Mononuclear cell (primary cell): Measurements from ENCODE around the gene AGTRAP. TPM values are rescaled to one million over a fixed set of nuclear protein-coding genes. Genes with fewer than 3 reads are reported as not detected.

ENCODE experiments used
- H3K27me3 ChIP-seq: 2 replicates; pipeline ENCODE4 v1.6.0; 2011; ENCODE audit warnings: low read length, control low read depth; ENCODE audit not compliant: insufficient read depth
- H3K4me1 ChIP-seq: 2 replicates; pipeline ENCODE4 v1.5.1; 2011; ENCODE audit warnings: mild to moderate bottlenecking, low read length, control low read depth; ENCODE audit not compliant: insufficient read depth
- H3K4me3 ChIP-seq: 2 replicates; pipeline ENCODE4 v1.5.1; 2011; ENCODE audit warnings: mild to moderate bottlenecking, low read length, moderate library complexity
- H3K9me3 ChIP-seq: 2 replicates; pipeline ENCODE4 v1.5.1; 2011; ENCODE audit warnings: low read depth, mild to moderate bottlenecking, control low read depth, low read length
- total RNA-seq: library from RNA; depleted of rRNA; stranded (reverse); fragments of >200 nt; gene quantifications from one replicate; pipeline ENCODE4 v1.2.3, GENCODE V29; 2012

The AGTRAP gene
- total RNA-seq, 1 donor = 62.0 TPM

- H3K4me1 ChIP-seq = peaks cover 75% of the 10 kb centered on the region
These were observed 2.8 kb downstream of the AGTRAP start for GRCh38 chr1:11738783-11739182.

GRCh38 chr1:11740258-11741192, 4.6 kb downstream of the AGTRAP start:
- H3K4me1 ChIP-seq = peaks cover 65% of the 10 kb centered on the region
- H3K4me3 ChIP-seq = no peak overlapping the region
- no peaks in the 10 kb centered on the region for H3K9me3 ChIP-seq
- no peaks in the 10 kb centered on the region for H3K27me3 ChIP-seq

More at GRCh38 chr1:11738783-11739182, 2.8 kb downstream of the AGTRAP start:
- Histone ChIP-seq H3K9me3 (no peaks in the 10 kb centered on the region), H3K4me3 (peak overlapping the region; percentile 1), H3K27me3 (no peaks in the 10 kb centered on the region)

GRCh38 chr1:11741482-11741881, 5.5 kb downstream of the AGTRAP start:
- peaks cover 66% of the 10 kb centered on the region for H3K4me1 ChIP-seq
- H3K4me3 ChIP-seq = no peak overlapping the region
- H3K27me3 ChIP-seq = no peaks in the 10 kb centered on the region
- H3K9me3 ChIP-seq = no peaks in the 10 kb centered on the region

GRCh38 chr1:11741919-11742558, 6.1 kb downstream of the AGTRAP start:
- Histone ChIP-seq H3K4me1 (peaks cover 62% of the 10 kb centered on the region), H3K27me3 (no peaks in the 10 kb centered on the region), H3K4me3 (no peak overlapping the region), H3K9me3 (no peaks in the 10 kb centered on the region)

- Histone ChIP-seq H3K27me3 (no peaks in the 10 kb centered on the region), H3K4me3 (no peak overlapping the region), H3K4me1 (peaks cover 50% of the 10 kb centered on the region), H3K9me3 (no peaks in the 10 kb centered on the region)
These were observed 8.4 kb downstream of the AGTRAP start for GRCh38 chr1:11744287-11744686.

GRCh38 chr1:11746092-11746491, 10.2 kb downstream of the AGTRAP start:
- Histone ChIP-seq H3K27me3 (no peaks in the 10 kb centered on the region), H3K9me3 (no peaks in the 10 kb centered on the region), H3K4me1 (peaks cover 32% of the 10 kb centered on the region), H3K4me3 (no peak overlapping the region)

- Histone ChIP-seq H3K27me3 (no peaks in the 10 kb centered on the region), H3K4me1 (peaks cover 23% of the 10 kb centered on the region), H3K9me3 (no peaks in the 10 kb centered on the region), H3K4me3 (no peak overlapping the region)
These were observed 11.0 kb downstream of the AGTRAP start for GRCh38 chr1:11746795-11747487.

GRCh38 chr1:11748294-11749202, 12.6 kb downstream of the AGTRAP start:
- Histone ChIP-seq H3K9me3 (no peaks in the 10 kb centered on the region), H3K4me3 (no peak overlapping the region), H3K27me3 (no peaks in the 10 kb centered on the region), H3K4me1 (peaks cover 14% of the 10 kb centered on the region)

GRCh38 chr1:11749203-11749689, 13.3 kb downstream of the AGTRAP start:
- H3K9me3 ChIP-seq = no peaks in the 10 kb centered on the region
- peaks cover 14% of the 10 kb centered on the region for H3K4me1 ChIP-seq
- no peaks in the 10 kb centered on the region for H3K27me3 ChIP-seq
- H3K4me3 ChIP-seq = no peak overlapping the region

GRCh38 chr1:11749996-11750395, 14.1 kb downstream of the AGTRAP start:
- peaks cover 14% of the 10 kb centered on the region for H3K4me1 ChIP-seq
- no peak overlapping the region for H3K4me3 ChIP-seq
- H3K27me3 ChIP-seq = no peaks in the 10 kb centered on the region
- no peaks in the 10 kb centered on the region for H3K9me3 ChIP-seq

GRCh38 chr1:11751087-11751486, 15.2 kb downstream of the AGTRAP start:
- Histone ChIP-seq H3K9me3 (no peaks in the 10 kb centered on the region), H3K4me3 (no peak overlapping the region), H3K4me1 (peaks cover 14% of the 10 kb centered on the region), H3K27me3 (no peaks in the 10 kb centered on the region)

GRCh38 chr1:11752359-11753088, 16.6 kb downstream of the AGTRAP start:
- Histone ChIP-seq H3K4me3 (no peak overlapping the region), H3K27me3 (no peaks in the 10 kb centered on the region), H3K9me3 (no peaks in the 10 kb centered on the region), H3K4me1 (peaks cover 10% of the 10 kb centered on the region)

GRCh38 chr1:11753555-11754208, 17.7 kb downstream of the AGTRAP start:
- no peaks in the 10 kb centered on the region for H3K27me3 ChIP-seq
- no peak overlapping the region for H3K4me3 ChIP-seq
- H3K4me1 ChIP-seq = peaks cover 6% of the 10 kb centered on the region

More at GRCh38 chr1:11753555-11754208, 17.7 kb downstream of the AGTRAP start:
- no peaks in the 10 kb centered on the region for H3K9me3 ChIP-seq
